H9 (cell line): ENCODE measurements around the gene METRN. TPM values are rescaled to one million over a fixed set of nuclear protein-coding genes. Genes with fewer than 3 reads are reported as not detected.

Experiments used
- DNase-seq: peaks from one replicate; pipeline ENCODE4 v3.0.0-alpha.2; 2017
- H2AFZ ChIP-seq: one replicate; pipeline ENCODE4 v1.6.1; 2013; ENCODE audit warnings: mild to moderate bottlenecking, low read length, control low read depth, moderate library complexity
- H2AK5ac ChIP-seq: 2 replicates; pipeline ENCODE4 v1.6.1; 2013; ENCODE audit warnings: low read length, control low read depth, mixed read lengths; ENCODE audit not compliant: insufficient read length
- H2BK120ac ChIP-seq: one replicate; pipeline ENCODE4 v1.6.1; 2013; ENCODE audit warnings: low read depth, mild to moderate bottlenecking, low read length, control low read depth, inconsistent platforms; ENCODE audit not compliant: poor library complexity, severe bottlenecking
- H2BK12ac ChIP-seq: 2 replicates; pipeline ENCODE4 v1.6.1; 2013; ENCODE audit warnings: low read length, control low read depth, mixed read lengths, low read depth; ENCODE audit not compliant: insufficient read length
- H2BK15ac ChIP-seq: 2 replicates; pipeline ENCODE4 v1.6.1; 2013; ENCODE audit warnings: low read depth, low read length, control low read depth
- H2BK20ac ChIP-seq: one replicate; pipeline ENCODE4 v1.6.1; 2013; ENCODE audit warnings: low read depth, mild to moderate bottlenecking, low read length, control low read depth, inconsistent platforms; ENCODE audit not compliant: poor library complexity, severe bottlenecking
- H2BK5ac ChIP-seq: 2 replicates; pipeline ENCODE4 v1.6.1; 2013; ENCODE audit warnings: low read length, control low read depth, mixed read lengths; ENCODE audit not compliant: insufficient read length
- H3K14ac ChIP-seq: 2 replicates; pipeline ENCODE4 v1.6.1; 2013; ENCODE audit warnings: low read length, control low read depth; ENCODE audit not compliant: insufficient read depth
- H3K18ac ChIP-seq: 2 replicates; pipeline ENCODE4 v1.6.1; 2013; ENCODE audit warnings: low read depth, mild to moderate bottlenecking, mixed read lengths, low read length, control low read depth; ENCODE audit not compliant: insufficient read length
- H3K23ac ChIP-seq: 2 replicates; pipeline ENCODE4 v1.6.1; 2013; ENCODE audit warnings: low read length, control low read depth, mixed read lengths, low read depth; ENCODE audit not compliant: insufficient read length
- H3K23me2 ChIP-seq: 2 replicates; pipeline ENCODE4 v1.6.1; 2013; ENCODE audit warnings: low read depth, mild to moderate bottlenecking, mixed read lengths, low read length, control low read depth; ENCODE audit not compliant: insufficient read length, poor library complexity, severe bottlenecking
- H3K27ac ChIP-seq: 2 replicates; pipeline ENCODE4 v1.5.1; 2013; ENCODE audit warnings: low read length, control low read depth, mixed read lengths, low read depth; ENCODE audit not compliant: insufficient read length
- H3K27me3 ChIP-seq: 2 replicates; pipeline ENCODE4 v1.6.1; 2013; ENCODE audit warnings: low read length, control low read depth, inconsistent platforms; ENCODE audit not compliant: insufficient read depth
- H3K4ac ChIP-seq: 2 replicates; pipeline ENCODE4 v1.6.1; 2013; ENCODE audit warnings: low read depth, mild to moderate bottlenecking, control low read depth, inconsistent platforms, low read length, moderate library complexity
- H3K4me1 ChIP-seq: 2 replicates; pipeline ENCODE4 v1.6.1; 2013; ENCODE audit warnings: low read length, control low read depth, inconsistent platforms; ENCODE audit not compliant: insufficient read depth
- H3K4me2 ChIP-seq: 2 replicates; pipeline ENCODE4 v1.6.1; 2013; ENCODE audit warnings: low read length, control low read depth, mixed read lengths; ENCODE audit not compliant: insufficient read length, insufficient read depth
- H3K56ac ChIP-seq: 2 replicates; pipeline ENCODE4 v1.6.1; 2013; ENCODE audit warnings: low read depth, mild to moderate bottlenecking, mixed read lengths, low read length, control low read depth; ENCODE audit not compliant: insufficient read length
- H3K79me1 ChIP-seq: 2 replicates; pipeline ENCODE4 v1.6.1; 2013; ENCODE audit warnings: low read depth, mild to moderate bottlenecking, moderate library complexity, low read length, control low read depth, inconsistent platforms; ENCODE audit not compliant: insufficient read depth, poor library complexity, severe bottlenecking
- H3K79me2 ChIP-seq: 2 replicates; pipeline ENCODE4 v1.6.1; 2013; ENCODE audit warnings: low read length, control low read depth, inconsistent platforms; ENCODE audit not compliant: insufficient read depth
- H3K9ac ChIP-seq: 2 replicates; pipeline ENCODE4 v1.6.1; 2013; ENCODE audit warnings: low read length, control low read depth, mixed read lengths; ENCODE audit not compliant: insufficient read length; ENCODE audit errors: extremely low read depth
- H3K9me3 ChIP-seq: one replicate; pipeline ENCODE4 v1.6.1; 2013; ENCODE audit warnings: low read depth, low read length, inconsistent platforms; ENCODE audit not compliant: control insufficient read depth
- H3T11ph ChIP-seq: one replicate; pipeline ENCODE4 v1.6.1; 2013; ENCODE audit warnings: mild to moderate bottlenecking, low read length, control low read depth, inconsistent platforms
- H4K20me1 ChIP-seq: one replicate; pipeline ENCODE4 v1.6.1; 2013; ENCODE audit not compliant: control insufficient read depth, insufficient read length, insufficient read depth
- H4K5ac ChIP-seq: 2 replicates; pipeline ENCODE4 v1.6.1; 2013; ENCODE audit warnings: low read depth, mild to moderate bottlenecking, mixed read lengths, low read length, control low read depth; ENCODE audit not compliant: insufficient read length
- H4K8ac ChIP-seq: replicated peaks from 2 replicates; pipeline ENCODE4 v1.6.1; 2013; ENCODE audit warnings: low read length, control low read depth, mixed read lengths, low read depth; ENCODE audit not compliant: insufficient read length
- H4K91ac ChIP-seq: 2 replicates; pipeline ENCODE4 v1.6.1; 2013; ENCODE audit warnings: low read depth, mild to moderate bottlenecking, moderate library complexity, mixed read lengths, low read length, control low read depth; ENCODE audit not compliant: insufficient read length
- H3K27ac Mint-ChIP-seq, 3 experiments: 2 replicates in 2 of 3; 3 replicates in 1 of 3; pipeline ENCODE4 v1.8.0; 2020 to 2021; ENCODE audit warnings: mixed read lengths in 3 of 3, mild to moderate bottlenecking in 1 of 3, moderate library complexity in 1 of 3
- H3K27me3 Mint-ChIP-seq: 2 replicates; pipeline ENCODE4 v1.8.0; 2021; ENCODE audit warnings: low read depth, mild to moderate bottlenecking, moderate library complexity, mixed read lengths
- H3K36me3 Mint-ChIP-seq, 3 experiments: 2 replicates in 2 of 3; 3 replicates in 1 of 3; pipeline ENCODE4 v1.8.0; 2020 to 2021; ENCODE audit warnings: low read depth in 3 of 3, mixed read lengths in 3 of 3; ENCODE audit not compliant: insufficient read depth in 1 of 3
- H3K4me1 Mint-ChIP-seq, 2 experiments: 2 replicates each; pipeline ENCODE4 v1.8.0; 2020; ENCODE audit warnings: mixed read lengths in 2 of 2
- H3K4me3 Mint-ChIP-seq, 2 experiments: 2 replicates in 1 of 2; 3 replicates in 1 of 2; pipeline ENCODE4 v1.8.0; 2020 to 2021; ENCODE audit warnings: mild to moderate bottlenecking in 2 of 2, mixed read lengths in 2 of 2, moderate library complexity in 1 of 2
- H3K9me3 Mint-ChIP-seq, 2 experiments: 2 replicates in 1 of 2; 3 replicates in 1 of 2; pipeline ENCODE4 v1.8.0; 2020; ENCODE audit warnings: mild to moderate bottlenecking in 2 of 2, mixed read lengths in 2 of 2, moderate library complexity in 1 of 2
- WGBS: extraction: QIAGEN DNeasy Blood & Tissue Kit; methylation state at CpG from one replicate; pipeline ENCODE4 v1.1.7; 2013; ENCODE audit warnings: missing lambda C conversion rate, low lambda C conversion rate, mixed read lengths; ENCODE audit not compliant: insufficient read length; ENCODE audit errors: extremely low coverage; 5-methylcytosine and 5-hydroxymethylcytosine counted together
- total RNA-seq: library from RNA; stranded (reverse); gene quantifications from 2 replicates; pipeline ENCODE4 v1.2.1, GENCODE V29; 2021
- TF ChIP-seq, protein P1 (sequence below): fragments of 200-600 bp; sonication (generic); conservative IDR thresholded peaks from 3 replicates; pipeline ENCODE4 v1.8.0; 2021; ENCODE audit warnings: antibody characterized with exemption, mild to moderate bottlenecking

The METRN gene
- total RNA-seq, 1 experiment from 2014 or later: 26.2 TPM

DNA sequence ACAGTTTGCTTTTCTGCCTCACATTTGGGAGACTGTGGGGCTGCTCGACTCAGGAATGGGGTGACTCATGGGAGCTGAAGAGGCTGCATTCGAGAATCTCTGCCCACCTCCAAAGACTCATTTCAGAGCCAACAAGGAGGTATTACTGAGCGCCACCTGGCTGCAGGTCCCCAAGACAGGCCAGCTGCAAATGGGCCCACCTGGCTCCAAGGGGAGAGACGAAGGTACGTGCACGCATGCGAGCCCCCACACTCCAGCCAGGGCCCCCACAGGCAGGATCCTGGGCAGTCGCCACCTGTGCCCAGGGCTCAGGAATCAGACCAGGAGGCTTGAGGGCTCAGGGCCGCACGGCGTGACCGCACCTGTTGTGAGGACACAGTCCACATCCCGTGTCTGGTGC is 18.0 kb downstream of the METRN start:
- Histone ChIP-seq H2AK5ac (no peak overlapping the region), H3K23me2 (peaks cover 4% of the 10 kb centered on the region), H3K9ac (no peak overlapping the region), H3K4me1 (no peaks in the 10 kb centered on the region), H3K4me2 (no peak overlapping the region), H3K56ac (no peak overlapping the region), H3K79me2 (no peaks in the 10 kb centered on the region), H2BK15ac (no peak overlapping the region), H4K91ac (no peak overlapping the region), H3K18ac (no peak overlapping the region), H2BK5ac (no peak overlapping the region), H2BK120ac (no peak overlapping the region), H4K20me1 (no peaks in the 10 kb centered on the region), H4K8ac (no peak overlapping the region), H3K9me3 (no peaks in the 10 kb centered on the region), H4K5ac (no peak overlapping the region), H3K27ac (no peak overlapping the region), H3K4ac (no peak overlapping the region), H2BK12ac (no peak overlapping the region), H3K14ac (no peak overlapping the region), H3K23ac (no peak overlapping the region), H2BK20ac (no peak overlapping the region), H2AFZ (no peak overlapping the region), H3K27me3 (no peaks in the 10 kb centered on the region), H3T11ph (no peak overlapping the region), H3K79me1 (no peaks in the 10 kb centered on the region)
- no peaks in the 10 kb centered on the region for H3K27me3 Mint-ChIP-seq
- peaks cover 2 to 6% of the 10 kb centered on the region in 2 experiments; a peak in 3 of 4 replicates for H3K4me1 Mint-ChIP-seq
- H3K4me3 Mint-ChIP-seq: no peak overlapping the region; a peak in 1 of 5 replicates
- TF ChIP-seq, protein P1, sequence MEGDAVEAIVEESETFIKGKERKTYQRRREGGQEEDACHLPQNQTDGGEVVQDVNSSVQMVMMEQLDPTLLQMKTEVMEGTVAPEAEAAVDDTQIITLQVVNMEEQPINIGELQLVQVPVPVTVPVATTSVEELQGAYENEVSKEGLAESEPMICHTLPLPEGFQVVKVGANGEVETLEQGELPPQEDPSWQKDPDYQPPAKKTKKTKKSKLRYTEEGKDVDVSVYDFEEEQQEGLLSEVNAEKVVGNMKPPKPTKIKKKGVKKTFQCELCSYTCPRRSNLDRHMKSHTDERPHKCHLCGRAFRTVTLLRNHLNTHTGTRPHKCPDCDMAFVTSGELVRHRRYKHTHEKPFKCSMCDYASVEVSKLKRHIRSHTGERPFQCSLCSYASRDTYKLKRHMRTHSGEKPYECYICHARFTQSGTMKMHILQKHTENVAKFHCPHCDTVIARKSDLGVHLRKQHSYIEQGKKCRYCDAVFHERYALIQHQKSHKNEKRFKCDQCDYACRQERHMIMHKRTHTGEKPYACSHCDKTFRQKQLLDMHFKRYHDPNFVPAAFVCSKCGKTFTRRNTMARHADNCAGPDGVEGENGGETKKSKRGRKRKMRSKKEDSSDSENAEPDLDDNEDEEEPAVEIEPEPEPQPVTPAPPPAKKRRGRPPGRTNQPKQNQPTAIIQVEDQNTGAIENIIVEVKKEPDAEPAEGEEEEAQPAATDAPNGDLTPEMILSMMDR: peak; percentile 45; the same call in 2 of the 3 replicates
- no peak for DNase-seq
- peaks cover 5 to 35% (median 21%) of the 10 kb centered on the region in 3 experiments; a peak in 6 of 7 replicates for H3K36me3 Mint-ChIP-seq
- H3K9me3 Mint-ChIP-seq: no peaks in the 10 kb centered on the region
- no CpG with 5 or more reads among the region's 13 CpGs for WGBS
- H3K27ac Mint-ChIP-seq: no peak overlapping the region
